ENCODE measurements around the gene ACOT12. TPM values are rescaled to one million over a fixed set of nuclear protein-coding genes. Genes with fewer than 3 reads are reported as not detected.

ACOT12 gene
- total RNA-seq, 1 experiment from 2014 or later = not detected

DNA sequence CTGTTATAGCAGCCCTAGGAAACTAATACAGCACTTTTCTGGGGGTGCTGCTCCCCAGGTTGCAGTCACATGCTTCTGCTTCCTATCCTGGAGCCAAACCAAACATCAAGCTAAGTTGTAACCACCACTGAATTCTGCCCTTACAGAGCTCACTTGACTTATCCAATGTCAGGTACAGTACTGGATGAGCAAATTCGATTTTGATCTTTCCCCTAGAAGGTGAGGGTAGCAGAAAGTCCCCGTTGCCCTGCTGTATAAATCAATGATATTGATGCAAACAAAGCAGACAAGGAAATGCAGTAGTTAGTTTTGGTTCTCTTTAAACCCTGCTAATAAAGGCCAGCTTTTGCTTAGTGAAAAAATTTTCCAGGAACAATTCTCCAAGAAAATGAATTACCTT, 56.1 kb downstream of the ACOT12 start:
- H3K4me2 ChIP-seq (ENCODE audit: low read length) = no peak overlapping the region
- no peaks in the 10 kb centered on the region for H3K79me2 ChIP-seq (ENCODE audit: low read length)
- no peaks in the 10 kb centered on the region for H3K9me3 ChIP-seq (ENCODE audit: low read length)
- ChIA-PET POLR2A (ENCODE audit: unreplicated experiment) (no interaction called here), CTCF (no interaction called here)
- ATAC-seq = no peak
- no peak overlapping the region for H3K27ac ChIP-seq (ENCODE audit: low read length)
- DNase-seq = no peak
- no peaks in the 10 kb centered on the region for H3K36me3 ChIP-seq (ENCODE audit: low read depth, low read length)
- H3K4me1 ChIP-seq (ENCODE audit: insufficient read depth, low read length) = no peaks in the 10 kb centered on the region
- intact Hi-C loops (cut with micrococcal nuclease) = no loop called here
- no peak overlapping the region for H3K4me3 ChIP-seq (ENCODE audit: low read length)
- TF ChIP-seq EZH2phosphoT487 (IDR thresholded peaks at IDR 0.05; ENCODE audit: borderline replicate concordance, low read length) (no peak), EZH2 (IDR thresholded peaks at IDR 0.05; ENCODE audit: low read length, unreplicated experiment) (no peak)
- TF ChIP-seq, protein P1, sequence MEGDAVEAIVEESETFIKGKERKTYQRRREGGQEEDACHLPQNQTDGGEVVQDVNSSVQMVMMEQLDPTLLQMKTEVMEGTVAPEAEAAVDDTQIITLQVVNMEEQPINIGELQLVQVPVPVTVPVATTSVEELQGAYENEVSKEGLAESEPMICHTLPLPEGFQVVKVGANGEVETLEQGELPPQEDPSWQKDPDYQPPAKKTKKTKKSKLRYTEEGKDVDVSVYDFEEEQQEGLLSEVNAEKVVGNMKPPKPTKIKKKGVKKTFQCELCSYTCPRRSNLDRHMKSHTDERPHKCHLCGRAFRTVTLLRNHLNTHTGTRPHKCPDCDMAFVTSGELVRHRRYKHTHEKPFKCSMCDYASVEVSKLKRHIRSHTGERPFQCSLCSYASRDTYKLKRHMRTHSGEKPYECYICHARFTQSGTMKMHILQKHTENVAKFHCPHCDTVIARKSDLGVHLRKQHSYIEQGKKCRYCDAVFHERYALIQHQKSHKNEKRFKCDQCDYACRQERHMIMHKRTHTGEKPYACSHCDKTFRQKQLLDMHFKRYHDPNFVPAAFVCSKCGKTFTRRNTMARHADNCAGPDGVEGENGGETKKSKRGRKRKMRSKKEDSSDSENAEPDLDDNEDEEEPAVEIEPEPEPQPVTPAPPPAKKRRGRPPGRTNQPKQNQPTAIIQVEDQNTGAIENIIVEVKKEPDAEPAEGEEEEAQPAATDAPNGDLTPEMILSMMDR (conservative IDR thresholded peaks at IDR 0.05; ENCODE audit: low read depth, low read length) = no peak
- H3K9me2 ChIP-seq (replicated peaks; ENCODE audit: low read length) = no peaks in the 10 kb centered on the region
- BruUV-seq (replicated peaks) = no TSS peak
- H3K9ac ChIP-seq (ENCODE audit: low read length) = no peak overlapping the region
- no peaks in the 10 kb centered on the region for H3F3A ChIP-seq (ENCODE audit: low read length, unreplicated experiment)
- H4K20me1 ChIP-seq (ENCODE audit: low read length) = no peaks in the 10 kb centered on the region
- no peaks in the 10 kb centered on the region for H3K27me3 ChIP-seq (ENCODE audit: low read length)
- no peak overlapping the region for H2AFZ ChIP-seq (ENCODE audit: low read length)

DNA sequence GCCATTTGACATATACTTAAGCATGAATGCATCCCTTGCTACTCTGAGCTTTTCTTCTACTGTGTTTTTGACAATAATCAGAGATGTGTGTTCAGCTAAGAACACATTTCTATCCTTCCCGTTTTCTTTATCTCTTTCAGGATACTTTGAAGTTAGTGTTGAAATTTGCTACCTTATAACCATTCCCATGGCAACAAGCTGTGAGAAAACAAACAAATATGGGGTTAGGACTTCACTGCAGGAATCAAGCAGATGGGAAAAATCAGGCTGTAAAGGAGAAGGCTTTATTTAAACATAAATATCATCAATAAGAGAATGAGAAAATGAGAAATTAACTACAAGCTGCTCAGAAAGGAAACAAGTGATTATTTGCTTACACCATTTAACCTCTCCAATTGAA, 57.4 kb downstream of the ACOT12 start:
- H2AFZ ChIP-seq (ENCODE audit: low read length) = no peak overlapping the region
- TF ChIP-seq, protein P1 (conservative IDR thresholded peaks at IDR 0.05; ENCODE audit: low read depth, low read length) = no peak
- TF ChIP-seq EZH2 (IDR thresholded peaks at IDR 0.05; ENCODE audit: low read length, unreplicated experiment) = no peak
- no peak for TF ChIP-seq EZH2phosphoT487 (IDR thresholded peaks at IDR 0.05; ENCODE audit: borderline replicate concordance, low read length)
- DNase-seq (no peak), ATAC-seq (no peak)
- no peaks in the 10 kb centered on the region for H3K9me3 ChIP-seq (ENCODE audit: low read length)
- H3K4me1 ChIP-seq (ENCODE audit: insufficient read depth, low read length) = no peaks in the 10 kb centered on the region
- no peaks in the 10 kb centered on the region for H4K20me1 ChIP-seq (ENCODE audit: low read length)
- H3K4me2 ChIP-seq (ENCODE audit: low read length) = no peak overlapping the region
- no peak overlapping the region for H3K9ac ChIP-seq (ENCODE audit: low read length)
- ChIA-PET CTCF (no interaction called here), POLR2A (ENCODE audit: unreplicated experiment) (no interaction called here)
- H3K36me3 ChIP-seq (ENCODE audit: low read depth, low read length) = no peaks in the 10 kb centered on the region
- no peaks in the 10 kb centered on the region for H3F3A ChIP-seq (ENCODE audit: low read length, unreplicated experiment)
- BruUV-seq (replicated peaks) = no TSS peak
- H3K9me2 ChIP-seq (replicated peaks; ENCODE audit: low read length) = no peaks in the 10 kb centered on the region
- H3K27ac ChIP-seq (ENCODE audit: low read length) = no peak overlapping the region
- H3K27me3 ChIP-seq (ENCODE audit: low read length) = no peaks in the 10 kb centered on the region
- intact Hi-C loops (cut with micrococcal nuclease) = no loop called here
- no peak overlapping the region for H3K4me3 ChIP-seq (ENCODE audit: low read length)
- no peaks in the 10 kb centered on the region for H3K79me2 ChIP-seq (ENCODE audit: low read length)

DNA sequence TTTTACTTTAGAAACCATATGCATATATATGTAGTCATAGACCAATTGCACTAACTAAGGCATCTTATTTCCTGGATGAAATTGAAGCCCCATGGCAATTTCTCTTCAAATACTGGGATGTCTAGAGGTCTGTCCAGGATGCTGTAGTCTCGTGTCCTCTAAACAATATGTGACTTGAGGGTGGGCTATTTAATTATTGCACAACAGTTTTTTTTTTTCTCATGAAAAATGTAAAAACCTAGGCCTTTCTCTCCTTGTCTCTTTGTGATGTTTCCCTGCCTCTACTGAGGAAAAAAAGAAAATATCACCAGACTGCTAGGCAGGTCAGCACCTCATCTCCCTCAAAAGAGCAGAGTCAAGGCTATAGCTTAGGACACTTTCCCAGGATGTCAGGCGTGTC, 58.0 kb downstream of the ACOT12 start:
- Histone ChIP-seq H2AFZ (ENCODE audit: low read length) (no peak overlapping the region), H3K9me3 (ENCODE audit: low read length) (no peaks in the 10 kb centered on the region), H3K4me2 (ENCODE audit: low read length) (no peak overlapping the region), H3K9ac (ENCODE audit: low read length) (no peak overlapping the region), H3K36me3 (ENCODE audit: low read depth, low read length) (no peaks in the 10 kb centered on the region), H3K79me2 (ENCODE audit: low read length) (no peaks in the 10 kb centered on the region), H3K27me3 (ENCODE audit: low read length) (no peaks in the 10 kb centered on the region), H3K4me3 (ENCODE audit: low read length) (no peak overlapping the region), H3F3A (ENCODE audit: low read length, unreplicated experiment) (no peaks in the 10 kb centered on the region), H3K9me2 (replicated peaks; ENCODE audit: low read length) (no peaks in the 10 kb centered on the region), H3K27ac (ENCODE audit: low read length) (no peak overlapping the region), H3K4me1 (ENCODE audit: insufficient read depth, low read length) (no peaks in the 10 kb centered on the region), H4K20me1 (ENCODE audit: low read length) (no peaks in the 10 kb centered on the region)
- BruUV-seq (replicated peaks) = no TSS peak
- no peak for ATAC-seq
- POLR2A ChIA-PET (ENCODE audit: unreplicated experiment) = no interaction called here
- CTCF ChIA-PET = no interaction called here
- TF ChIP-seq, protein P1 (conservative IDR thresholded peaks at IDR 0.05; ENCODE audit: low read depth, low read length) = no peak
- TF ChIP-seq EZH2 (IDR thresholded peaks at IDR 0.05; ENCODE audit: low read length, unreplicated experiment) (no peak), EZH2phosphoT487 (IDR thresholded peaks at IDR 0.05; ENCODE audit: borderline replicate concordance, low read length) (no peak)
- intact Hi-C loops (cut with micrococcal nuclease) = no loop called here
- DNase-seq = no peak

Data from PC-3 (cell line).